NCI-H345 (cell line): Measurements from ENCODE around the gene PIN4.
"Not testable (repeated sequence)": the region's sequence is repeated elsewhere in the genome, so short reads cannot be mapped to it uniquely, and the experiment has no call there.

ENCODE experiments used
- DNase-seq: peaks from one replicate; lab custom pipeline; 2025; lab: John Stamatoyannopoulos, UW

The PIN4 gene

GRCh38 chrX:72202792-72203401 lies 21.3 kb downstream of the PIN4 start:
- DNase-seq, result no peak

- no peak for DNase-seq
Measured at GRCh38 chrX:72203421-72203820, 21.9 kb downstream of the PIN4 start.

GRCh38 chrX:72205706-72206105 lies 24.1 kb downstream of the PIN4 start:
- DNase-seq, result no peak

- DNase-seq, result no peak
Measured at GRCh38 chrX:72207366-72207765, 25.8 kb downstream of the PIN4 start.

- DNase-seq, result no peak
Measured at GRCh38 chrX:72208126-72208800, 26.7 kb downstream of the PIN4 start.

GRCh38 chrX:72216973-72217372 lies 35.4 kb downstream of the PIN4 start:
- no peak for DNase-seq

GRCh38 chrX:72220375-72220774 lies 38.8 kb downstream of the PIN4 start:
- DNase-seq, result not testable (repeated sequence)

- no peak for DNase-seq
Measured at GRCh38 chrX:72230290-72230689, 48.7 kb downstream of the PIN4 start.

GRCh38 chrX:72236841-72237240 lies 55.3 kb downstream of the PIN4 start:
- no peak for DNase-seq

GRCh38 chrX:72238183-72238582 lies 56.6 kb downstream of the PIN4 start:
- DNase-seq, result no peak

- DNase-seq, result peak; percentile 89
Measured at GRCh38 chrX:72238721-72239475, 57.3 kb downstream of the PIN4 start, which contains the start of gene ERCC6L. ERCC6L (minus strand) TSS chrX:72239027; CDS start chrX:72238911, 116 bp downstream.

GRCh38 chrX:72240976-72241375 lies 59.4 kb downstream of the PIN4 start:
- DNase-seq, result no peak

GRCh38 chrX:72243472-72243871 lies 61.9 kb downstream of the PIN4 start:
- no peak for DNase-seq

- DNase-seq, result peak; percentile 69
Measured at GRCh38 chrX:72245461-72246089, 64.0 kb downstream of the PIN4 start.

GRCh38 chrX:72247206-72247942 lies 65.8 kb downstream of the PIN4 start:
- DNase-seq, result peak; percentile 9
